Activated CD4-positive, alpha-beta T cell treated with anti-CD3 and anti-CD28 coated beads, Interleukin-10, Interleukin-2, amounts not matched to agents 100 ng/mL and 50 ng/mL, durations not matched to agents 16 hours and 8 hours (primary cell): ENCODE measurements around the gene TRIM17.
A peak's percentile ranks its signal among the peaks of the same experiment; 100 is the strongest.

Experiments
- DNase-seq: peaks from one replicate; pipeline ENCODE4 v3.0.0-alpha.2; 2020

The TRIM17 gene

DNA sequence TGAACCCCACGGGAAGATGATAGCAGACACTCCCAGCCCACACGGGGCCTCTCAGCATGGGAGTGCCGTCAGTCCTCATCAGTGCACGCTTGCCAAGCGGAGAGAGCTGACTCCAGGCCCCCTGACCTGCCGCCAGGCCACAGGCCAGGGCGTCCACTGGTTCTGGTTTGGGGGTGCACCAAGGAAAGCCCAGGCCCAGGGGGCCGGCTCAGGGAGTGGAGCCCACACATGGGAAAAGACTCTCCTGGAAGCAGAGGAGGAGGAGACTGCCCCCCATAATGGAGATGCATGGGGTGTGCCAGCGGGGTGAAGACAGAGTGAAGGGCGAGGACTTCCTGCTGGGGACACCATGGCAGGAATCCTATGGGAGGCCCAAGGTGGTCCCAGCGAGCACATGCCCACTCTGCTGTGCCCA, 16.4 kb downstream of the TRIM17 start:
- no peak for DNase-seq

DNA sequence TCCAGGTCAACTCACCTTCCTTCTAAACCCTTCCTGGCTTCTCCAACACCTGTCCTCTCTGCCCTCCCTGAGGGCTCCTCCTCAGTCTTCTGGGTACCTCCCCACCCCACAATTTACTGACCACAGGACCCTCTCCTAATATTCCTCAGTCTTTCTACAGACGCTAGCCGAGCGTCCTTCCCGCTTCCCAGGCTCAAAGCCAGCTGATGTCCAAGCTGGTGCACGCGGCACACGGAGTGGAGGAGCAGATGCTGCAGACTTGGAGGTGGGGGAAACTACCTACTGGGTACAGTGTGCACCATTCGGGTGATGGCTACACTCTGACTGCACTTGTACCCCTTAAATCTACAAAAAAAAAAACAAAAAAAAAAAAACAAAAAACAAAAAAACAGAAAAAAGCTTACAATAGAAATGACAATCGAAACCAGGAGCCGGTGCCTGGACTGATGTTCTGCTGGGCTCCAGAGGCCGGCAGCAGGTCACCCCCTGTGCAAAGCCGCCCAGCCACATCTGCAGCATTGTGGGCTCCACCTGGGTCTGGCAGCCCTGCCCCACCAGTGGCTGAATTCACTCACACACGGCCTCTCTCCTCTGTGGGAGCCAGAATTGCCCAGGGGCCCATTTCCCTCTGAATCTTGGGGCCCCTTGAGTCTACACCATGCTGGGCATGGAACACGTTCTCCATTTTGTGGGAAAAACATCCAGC, 17.0 kb downstream of the TRIM17 start:
- no peak for DNase-seq

GRCh38 chr1:228398741-228399461, 17.8 kb downstream of the TRIM17 start:
- no peak for DNase-seq

GRCh38 chr1:228397966-228398365, 18.7 kb downstream of the TRIM17 start:
- DNase-seq: no peak

- no peak for DNase-seq
Measured at GRCh38 chr1:228396770-228397662, 19.6 kb downstream of the TRIM17 start.

GRCh38 chr1:228394571-228395394, 21.9 kb downstream of the TRIM17 start:
- no peak for DNase-seq

DNA sequence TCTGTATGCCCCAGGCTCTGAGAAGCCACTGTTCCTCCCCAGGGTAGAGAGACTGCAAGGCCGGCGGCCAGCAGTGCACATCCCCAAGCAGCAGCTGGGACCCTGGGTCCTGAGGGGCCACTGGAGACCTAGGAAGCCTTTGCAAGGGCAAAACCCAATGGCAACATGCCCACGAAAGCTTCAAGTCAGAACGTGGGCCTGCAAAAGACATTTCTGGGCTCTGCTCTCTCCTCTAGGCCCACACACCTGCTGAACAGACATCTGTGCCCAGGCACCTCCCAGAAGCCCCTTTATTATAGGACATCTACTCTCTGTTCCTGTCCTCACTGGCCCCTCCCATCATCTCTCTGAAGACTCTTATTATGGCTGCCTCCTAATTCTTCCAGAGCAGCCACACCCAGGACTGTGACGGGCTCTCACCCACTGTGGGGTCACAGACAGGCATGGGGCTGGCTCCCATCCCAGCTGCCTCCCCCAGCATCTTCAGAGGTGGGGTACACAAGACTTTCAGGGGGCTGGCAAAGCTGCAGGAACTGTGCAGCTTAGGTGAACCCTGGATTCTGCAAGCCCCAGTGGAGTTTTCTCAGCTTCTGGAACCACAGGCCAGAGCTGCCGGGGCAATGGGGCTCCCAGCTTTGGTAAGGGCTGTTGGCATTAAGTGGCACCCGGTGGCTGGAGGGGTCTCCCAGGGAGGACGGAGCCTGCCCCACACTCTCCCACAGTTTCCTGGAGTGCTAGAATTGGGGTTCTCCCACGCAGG, 22.7 kb downstream of the TRIM17 start:
- no peak for DNase-seq

DNA sequence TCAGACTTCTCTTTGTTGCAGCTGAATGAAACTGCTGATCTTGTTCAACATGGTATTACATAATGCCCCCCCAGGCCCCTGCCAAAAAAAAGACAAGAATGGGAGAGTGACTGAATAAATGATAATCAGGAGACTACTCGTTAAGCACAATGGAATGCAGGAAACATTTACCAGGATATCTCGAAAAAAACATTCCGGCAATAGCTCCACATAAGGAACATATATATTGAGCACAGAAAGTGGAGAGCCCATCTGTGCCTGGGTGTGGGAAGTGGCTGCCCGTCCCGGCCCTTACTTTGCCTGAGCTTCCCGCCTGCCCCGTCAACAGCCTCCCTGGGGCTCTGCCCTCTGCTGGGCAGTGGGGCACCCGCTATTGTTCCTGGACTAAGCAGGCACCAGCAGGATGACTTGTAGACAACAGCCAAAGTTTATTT, 23.4 kb downstream of the TRIM17 start:
- DNase-seq: no peak

GRCh38 chr1:228392111-228392936, 24.3 kb downstream of the TRIM17 start:
- DNase-seq: no peak

DNA sequence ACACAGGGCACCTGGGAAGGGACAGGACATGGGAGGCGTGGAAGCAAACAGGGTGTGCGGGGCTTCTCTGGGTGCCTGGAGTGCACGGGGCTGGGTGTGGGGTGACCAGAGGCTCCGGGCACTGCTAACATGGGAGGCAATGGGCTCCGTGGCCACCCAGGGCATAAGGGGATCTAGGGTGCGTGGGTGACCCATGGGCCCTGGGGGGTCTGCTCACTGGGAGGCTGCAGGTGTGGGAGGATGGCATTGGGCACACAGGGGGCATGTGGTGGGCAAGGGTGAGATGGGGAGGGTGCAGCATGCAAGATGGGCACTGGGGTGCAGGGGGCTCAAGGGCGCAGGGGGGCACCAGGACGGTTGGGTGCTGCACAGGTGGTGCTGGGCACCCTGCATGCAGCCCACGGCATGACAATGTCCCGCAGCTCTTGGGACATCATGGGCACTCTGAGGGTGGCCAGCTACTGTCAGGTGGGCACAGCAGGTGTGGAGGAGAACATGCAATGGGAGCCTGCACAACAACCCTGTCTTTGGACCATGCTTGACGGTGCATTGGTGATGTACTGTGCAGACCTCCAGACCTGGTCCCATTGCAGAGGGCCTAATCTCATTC, 25.1 kb downstream of the TRIM17 start:
- no peak for DNase-seq

- no peak for DNase-seq
Measured at GRCh38 chr1:228390649-228391048, 26.0 kb downstream of the TRIM17 start.

- DNase-seq: no peak
Measured at GRCh38 chr1:228387321-228387720, 29.3 kb downstream of the TRIM17 start.

GRCh38 chr1:228385232-228385631, 31.4 kb downstream of the TRIM17 start:
- DNase-seq: no peak

DNA sequence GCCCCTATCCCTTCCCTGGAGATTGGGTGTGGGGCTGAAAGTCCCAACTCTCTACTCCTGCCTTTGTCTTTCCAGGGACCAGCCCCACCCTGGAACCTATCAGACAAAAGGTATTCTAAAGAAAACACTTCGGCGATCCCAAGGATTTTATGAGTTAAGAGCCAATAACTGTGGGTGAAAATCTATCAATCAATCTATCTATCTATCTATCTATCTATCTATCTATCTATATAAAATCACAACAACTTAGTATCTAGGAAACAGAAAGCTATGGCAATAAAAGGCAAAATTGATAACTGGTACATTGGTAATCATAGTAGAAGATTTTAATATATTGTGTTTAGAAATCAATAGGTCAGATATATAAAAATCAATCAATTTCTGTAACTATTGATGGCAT, 32.9 kb downstream of the TRIM17 start:
- no peak for DNase-seq

GRCh38 chr1:228381356-228381755, 35.3 kb downstream of the TRIM17 start:
- DNase-seq: no peak

GRCh38 chr1:228379666-228380065, 37.0 kb downstream of the TRIM17 start:
- DNase-seq: no peak

DNA sequence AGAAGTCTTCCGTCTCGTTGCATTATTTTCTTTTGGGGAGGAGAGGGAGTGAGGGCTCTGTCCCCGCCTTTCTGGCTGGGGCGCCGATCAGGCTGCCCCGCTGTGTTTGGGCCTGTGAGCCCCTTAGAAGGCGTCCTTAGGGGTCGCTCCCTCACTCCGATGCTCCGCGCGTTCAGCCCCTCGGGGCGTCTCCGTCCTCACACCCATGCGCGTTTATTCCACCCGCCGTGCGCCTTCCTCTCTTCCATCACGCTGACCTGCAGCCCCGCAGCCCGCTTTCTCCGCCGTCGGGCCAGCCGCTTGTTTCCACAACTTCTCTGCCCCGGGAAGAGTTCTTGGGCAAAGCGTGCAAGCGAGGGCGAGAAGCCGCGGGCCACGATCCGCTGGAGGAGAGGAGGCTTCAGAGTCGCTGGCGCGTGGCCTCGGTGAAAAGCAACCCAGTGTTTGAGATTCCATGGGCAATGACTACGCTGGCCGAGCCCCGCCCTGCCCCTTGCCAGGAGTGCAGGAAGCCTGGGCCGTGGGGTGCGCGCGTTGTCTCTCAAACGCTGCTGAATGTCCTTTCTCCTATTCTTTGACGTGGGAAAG, 37.7 kb downstream of the TRIM17 start:
- no peak for DNase-seq

DNA sequence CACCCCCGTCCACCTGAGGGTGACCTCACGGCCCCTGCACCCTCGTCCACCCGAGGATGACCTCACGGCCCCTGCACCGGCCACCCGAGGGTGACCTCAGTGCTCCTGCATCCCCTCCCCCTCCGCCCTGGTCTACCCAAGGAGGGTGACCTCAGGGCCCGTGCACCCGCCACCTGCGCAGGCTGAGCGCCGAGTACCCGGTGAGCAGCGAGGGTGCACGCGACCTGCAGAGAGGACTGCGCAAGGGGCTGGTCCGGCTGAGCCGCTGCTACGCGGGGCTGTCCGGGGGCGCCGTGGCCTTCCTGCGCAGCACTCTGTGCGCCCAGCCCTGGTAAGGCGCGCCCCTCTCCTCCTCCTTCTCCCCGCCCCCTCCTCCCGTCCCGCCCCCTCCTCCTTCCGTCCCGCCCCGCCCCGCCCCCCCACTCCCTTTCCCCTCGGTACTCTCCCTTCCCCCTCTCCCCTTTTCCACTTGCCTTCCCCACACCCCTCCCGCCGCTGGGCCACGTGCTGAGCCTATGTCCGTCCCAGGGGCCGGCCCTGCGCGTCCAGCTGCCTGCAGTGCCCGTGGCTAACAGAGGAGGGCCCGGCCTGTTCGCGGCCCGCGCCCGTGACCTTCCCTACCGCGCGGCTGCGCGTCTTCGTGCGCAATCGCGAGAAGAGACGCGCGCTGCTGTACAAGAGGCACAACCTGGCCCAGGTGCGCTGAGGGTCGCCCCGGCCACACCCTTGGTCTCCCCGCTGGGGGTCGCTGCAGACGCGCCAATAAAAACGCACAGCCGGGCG, 38.4 kb downstream of the TRIM17 start:
- peak; percentile 60 for DNase-seq

- DNase-seq: no peak
Measured at GRCh38 chr1:228377664-228378089, 39.0 kb downstream of the TRIM17 start.
